Measurements from ENCODE around the gene IMP3.

IMP3 gene

DNA sequence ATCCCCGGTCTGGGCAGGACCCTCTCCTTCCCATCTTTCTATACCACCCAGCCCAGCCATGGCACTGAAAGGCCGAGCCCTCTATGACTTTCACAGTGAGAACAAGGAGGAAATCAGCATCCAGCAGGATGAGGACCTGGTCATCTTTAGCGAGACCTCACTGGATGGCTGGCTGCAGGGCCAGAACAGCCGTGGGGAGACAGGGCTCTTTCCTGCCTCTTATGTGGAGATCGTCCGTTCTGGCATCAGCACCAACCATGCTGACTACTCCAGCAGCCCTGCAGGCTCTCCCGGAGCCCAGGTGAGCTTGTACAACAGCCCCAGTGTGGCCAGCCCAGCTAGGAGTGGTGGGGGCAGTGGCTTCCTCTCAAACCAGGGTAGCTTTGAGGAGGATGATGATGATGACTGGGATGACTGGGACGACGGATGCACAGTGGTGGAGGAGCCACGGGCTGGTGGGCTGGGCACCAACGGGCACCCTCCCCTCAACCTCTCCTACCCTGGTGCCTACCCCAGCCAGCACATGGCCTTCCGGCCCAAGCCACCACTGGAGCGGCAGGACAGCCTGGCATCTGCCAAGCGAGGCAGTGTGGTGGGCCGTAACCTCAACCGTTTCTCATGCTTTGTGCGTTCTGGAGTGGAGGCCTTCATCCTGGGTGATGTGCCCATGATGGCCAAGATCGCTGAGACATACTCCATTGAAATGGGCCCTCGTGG is 9.2 kb upstream of the IMP3 start:
- no peak for DNase-seq (ENCODE audit: extremely low read depth, low read depth)
- no peak for TF ChIP-seq CTCF (IDR thresholded peaks at IDR 0.05; ENCODE audit: low read depth, low read length, missing control alignments)
- H3K4me3 ChIP-seq (replicated peaks; ENCODE audit: low read depth, low read length): peak overlapping the region; percentile 61

DNA sequence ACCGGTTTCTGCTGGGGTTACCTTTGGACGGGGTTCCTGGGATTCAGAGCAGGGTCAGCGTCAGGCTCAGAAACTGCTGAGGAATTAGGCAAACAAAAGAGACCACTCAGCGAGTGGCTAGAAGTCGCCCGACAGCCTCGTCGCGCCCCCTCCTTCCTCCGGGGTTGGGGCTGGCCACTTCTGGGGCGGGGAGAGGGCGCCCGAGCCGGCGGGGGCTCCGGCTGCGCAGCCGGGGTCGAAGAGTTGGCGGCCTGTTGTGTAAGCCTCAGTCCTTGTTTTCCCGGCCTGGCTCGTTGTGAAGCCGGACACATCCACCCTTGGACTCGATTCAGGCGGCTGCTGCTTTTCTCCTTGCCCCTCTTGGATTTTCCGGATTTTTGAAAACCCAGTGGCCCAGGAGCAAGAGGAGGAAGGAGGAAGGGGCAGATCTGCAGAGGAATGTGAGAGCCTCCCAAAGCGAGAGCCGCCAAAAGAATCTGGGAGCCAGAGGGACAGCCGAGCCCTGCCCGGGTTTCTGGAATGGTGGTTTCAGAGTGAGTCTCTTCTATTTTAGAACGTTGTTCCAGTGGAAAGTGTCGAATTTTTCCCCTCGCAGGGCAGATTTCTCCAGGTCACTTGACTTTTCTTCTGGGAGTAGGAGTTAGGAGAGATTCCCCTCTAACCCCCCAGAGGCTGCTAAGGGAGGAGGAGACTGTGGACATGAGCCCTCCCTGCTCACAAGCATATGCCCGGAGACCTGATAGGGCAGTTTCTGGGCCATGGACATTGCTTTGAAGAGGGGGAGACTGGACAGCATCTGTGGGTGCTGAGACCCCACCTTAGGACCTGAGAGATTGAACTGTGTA is 8.4 kb upstream of the IMP3 start:
- TF ChIP-seq CTCF (IDR thresholded peaks at IDR 0.05; ENCODE audit: low read depth, low read length, missing control alignments): no peak
- no peak for DNase-seq (ENCODE audit: extremely low read depth, low read depth)
- H3K4me3 ChIP-seq (replicated peaks; ENCODE audit: low read depth, low read length): peak overlapping the region; percentile 61

GRCh38 chr15:75647370-75648155 is 7.5 kb upstream of the IMP3 start, which contains the start of gene SNX33:
Gene SNX33, plus strand, starts transcription at chr15:75647912. Its CDS starts 1,191 bp downstream, at chr15:75649103.
- TF ChIP-seq CTCF (IDR thresholded peaks at IDR 0.05; ENCODE audit: low read depth, low read length, missing control alignments): peak; percentile 64
- no peak for DNase-seq (ENCODE audit: extremely low read depth, low read depth)
- peak within 1 kb of the TSS; percentile 61 for H3K4me3 ChIP-seq (replicated peaks; ENCODE audit: low read depth, low read length)

DNA sequence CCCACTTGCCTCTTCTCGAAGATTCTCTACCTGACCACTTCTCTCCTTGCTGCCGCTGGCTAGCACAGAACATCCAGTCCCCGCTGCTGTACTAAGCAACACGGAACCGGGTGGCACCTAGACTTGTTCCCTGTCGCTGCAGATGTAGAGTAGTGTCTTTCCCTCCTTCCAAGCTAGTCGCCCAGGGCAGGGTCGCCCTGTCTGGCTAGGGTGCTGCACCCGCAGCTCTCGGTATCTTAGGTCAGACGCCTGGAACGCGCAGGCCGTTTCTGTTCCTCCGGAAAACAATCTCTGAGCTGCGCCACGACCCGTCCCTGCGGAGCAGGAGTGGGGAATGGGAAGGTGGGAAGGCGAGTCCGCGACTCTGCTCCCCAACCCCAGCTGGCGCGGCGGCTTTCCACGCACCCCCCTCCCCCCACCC is 6.9 kb upstream of the IMP3 start:
- H3K4me3 ChIP-seq (replicated peaks; ENCODE audit: low read depth, low read length): peak overlapping the region; percentile 61
- no peak for DNase-seq (ENCODE audit: extremely low read depth, low read depth)
- no peak for TF ChIP-seq CTCF (IDR thresholded peaks at IDR 0.05; ENCODE audit: low read depth, low read length, missing control alignments)

GRCh38 chr15:75646112-75646943 is 6.3 kb upstream of the IMP3 start:
- DNase-seq (ENCODE audit: extremely low read depth, low read depth): no peak
- TF ChIP-seq CTCF (IDR thresholded peaks at IDR 0.05; ENCODE audit: low read depth, low read length, missing control alignments): no peak
- H3K4me3 ChIP-seq (replicated peaks; ENCODE audit: low read depth, low read length): peak overlapping the region; percentile 61

GRCh38 chr15:75644376-75644775 is 4.4 kb upstream of the IMP3 start:
- H3K4me3 ChIP-seq (replicated peaks; ENCODE audit: low read depth, low read length): no peak overlapping the region
- TF ChIP-seq CTCF (IDR thresholded peaks at IDR 0.05; ENCODE audit: low read depth, low read length, missing control alignments): no peak
- no peak for DNase-seq (ENCODE audit: extremely low read depth, low read depth)
